A673 (cell line): ENCODE measurements around the gene CHRD. TPM values are rescaled to one million over a fixed set of nuclear protein-coding genes. Genes with fewer than 3 reads are reported as not detected.
"Not testable (repeated sequence)": the region's sequence is repeated elsewhere in the genome, so short reads cannot be mapped to it uniquely, and the experiment has no call there.

Experiments
- BruUV-seq: library from RNA; stranded (reverse); fragments of 400-500 nt; replicated peaks from 2 replicates; lab custom pipeline; 2021; lab: Mats Ljungman, UMichigan
- CTCF ChIA-PET: fragments of 300-600 bp; sonication (Branson Sonifier 250); formaldehyde crosslinking; loops from one replicate; lab custom pipeline; 2022; ENCODE audit warnings: antibody characterized with exemption; lab: Charles Lee
- POLR2A ChIA-PET: fragments of 300-600 bp; sonication (Branson Sonifier 250); formaldehyde crosslinking; loops from one replicate; lab custom pipeline; 2022; ENCODE audit warnings: antibody characterized with exemption; ENCODE audit not compliant: low non-redundant PET; lab: Charles Lee
- DNase-seq: peaks from one replicate; pipeline ENCODE4 v3.0.0-alpha.2; 2015; ENCODE audit warnings: low spot score
- H3K27ac ChIP-seq: fragments of 200-600 bp; sonication (generic); 2 replicates; pipeline ENCODE4 v1.5.1; 2016; ENCODE audit warnings: mixed run types, low read depth, mild to moderate bottlenecking, mixed read lengths, antibody characterized with exemption, low read length; ENCODE audit not compliant: poor library complexity, severe bottlenecking
- H3K27me3 ChIP-seq: fragments of 200-600 bp; sonication (generic); replicated peaks from 2 replicates; pipeline ENCODE4 v1.6.1; 2017; ENCODE audit warnings: mixed run types, low read depth, mild to moderate bottlenecking, mixed read lengths, antibody characterized with exemption, low read length; ENCODE audit not compliant: insufficient read depth, poor library complexity
- H3K36me3 ChIP-seq: fragments of 200-600 bp; sonication (generic); 2 replicates; pipeline ENCODE4 v1.6.1; 2016; ENCODE audit warnings: mixed run types, mild to moderate bottlenecking, mixed read lengths, antibody characterized with exemption, low read length; ENCODE audit not compliant: insufficient read depth, poor library complexity, severe bottlenecking
- H3K4me1 ChIP-seq: fragments of 200-600 bp; sonication (generic); 2 replicates; pipeline ENCODE4 v1.6.1; 2017; ENCODE audit warnings: mixed run types, mild to moderate bottlenecking, mixed read lengths, antibody characterized with exemption, low read length; ENCODE audit not compliant: insufficient read depth, poor library complexity, severe bottlenecking
- H3K4me3 ChIP-seq: fragments of 200-600 bp; sonication (generic); 2 replicates; pipeline ENCODE4 v1.5.1; 2016; ENCODE audit warnings: low read depth, mixed run types, mild to moderate bottlenecking, mixed read lengths, low read length; ENCODE audit not compliant: poor library complexity, severe bottlenecking
- H3K9me3 ChIP-seq: fragments of 200-600 bp; sonication (generic); 2 replicates; pipeline ENCODE4 v1.6.1; 2016; ENCODE audit warnings: mixed run types, low read depth, mild to moderate bottlenecking, mixed read lengths, antibody characterized with exemption, low read length; ENCODE audit not compliant: poor library complexity, severe bottlenecking
- CTCF ChIP-seq: fragments of 300-800, 200-600 bp; sonication (generic); conservative IDR thresholded peaks from 2 replicates; pipeline ENCODE4 v1.5.1; 2017; ENCODE audit warnings: low read depth, mild to moderate bottlenecking, antibody characterized with exemption, low read length, moderate library complexity, mixed read lengths
- EZH2 ChIP-seq: fragments of 200-600 bp; sonication (generic); IDR thresholded peaks from 2 replicates; pipeline ENCODE4 v1.6.1; 2017; ENCODE audit warnings: borderline replicate concordance, low read depth, mild to moderate bottlenecking, mixed read lengths, antibody characterized with exemption, low read length; ENCODE audit not compliant: poor library complexity, severe bottlenecking
- intact Hi-C: fragments of 100-400 bp; cut with micrococcal nuclease; formaldehyde crosslinking; loops from one replicate; pipeline ENCODE4 v1.10.0; 2022; ENCODE audit not compliant: unreplicated experiment
- total RNA-seq: library from RNA; stranded (reverse); gene quantifications from 2 replicates; pipeline ENCODE4 v1.2.3, GENCODE V29; 2021

Gene CHRD
- total RNA-seq, 1 experiment from 2014 or later = 0.06 TPM

- Histone ChIP-seq H3K4me1 (peaks cover 30% of the 10 kb centered on the region), H3K27ac (no peak overlapping the region), H3K36me3 (peaks cover 27% of the 10 kb centered on the region), H3K4me3 (no peak overlapping the region), H3K9me3 (no peaks in the 10 kb centered on the region), H3K27me3 (no peaks in the 10 kb centered on the region)
- TF ChIP-seq EZH2 = no peak
- TF ChIP-seq CTCF = no peak
- POLR2A ChIA-PET = no interaction called here
- intact Hi-C loops = no loop called here
- no peak for DNase-seq
- BruUV-seq = no TSS peak
- CTCF ChIA-PET = interaction anchor here (0.6 to 1.1 kb wide), 2 partner anchors 16 to 30 kb away, joined by 3 read pairs; no protein-coding TSS in a partner anchor
Measured at GRCh38 chr3:184337981-184338380, 41.9 kb upstream of the CHRD start.

- TF ChIP-seq CTCF = 0 out of 2 replicates have a peak, but pooled peaks have one; percentile 17
- TF ChIP-seq EZH2 = no peak
- Histone ChIP-seq H3K9me3 (no peaks in the 10 kb centered on the region), H3K4me1 (peaks cover 30% of the 10 kb centered on the region), H3K36me3 (peaks cover 22% of the 10 kb centered on the region), H3K27ac (no peak overlapping the region), H3K27me3 (no peaks in the 10 kb centered on the region), H3K4me3 (no peak overlapping the region)
- ChIA-PET CTCF (interaction anchor here (0.6 to 1.1 kb wide), 2 partner anchors 16 to 29 kb away, joined by 3 read pairs; no protein-coding TSS in a partner anchor), POLR2A (no interaction called here)
- DNase-seq = peak; percentile 58
- no TSS peak for BruUV-seq
- intact Hi-C loops = no loop called here
Measured at GRCh38 chr3:184338511-184338945, 41.3 kb upstream of the CHRD start.

GRCh38 chr3:184339001-184339400 is 40.9 kb upstream of the CHRD start:
- Histone ChIP-seq H3K9me3 (no peaks in the 10 kb centered on the region), H3K4me3 (no peak overlapping the region), H3K27me3 (no peaks in the 10 kb centered on the region), H3K4me1 (peaks cover 30% of the 10 kb centered on the region), H3K27ac (no peak overlapping the region), H3K36me3 (peaks cover 17% of the 10 kb centered on the region)
- CTCF ChIA-PET = interaction anchor here (1.1 kb wide), 1 partner anchor 28 kb away, joined by 3 read pairs; no protein-coding TSS in a partner anchor
- TF ChIP-seq EZH2 (no peak), CTCF (no peak)
- intact Hi-C loops = no loop called here
- no TSS peak for BruUV-seq
- POLR2A ChIA-PET = no interaction called here
- no peak for DNase-seq

GRCh38 chr3:184339451-184340135 is 40.3 kb upstream of the CHRD start:
- CTCF ChIA-PET, intact Hi-C loops, H3K27me3 ChIP-seq, H3K9me3 ChIP-seq, H3K4me3 ChIP-seq, DNase-seq, BruUV-seq, POLR2A ChIA-PET, H3K27ac ChIP-seq: not testable (repeated sequence)
- peaks cover 30% of the 10 kb centered on the region for H3K4me1 ChIP-seq
- peaks cover 12% of the 10 kb centered on the region for H3K36me3 ChIP-seq
